Measurements from ENCODE around the gene LDLRAD4.
A peak's percentile ranks its signal among the peaks of the same experiment; 100 is the strongest.
"Not testable (repeated sequence)": the region's sequence is repeated elsewhere in the genome, so short reads cannot be mapped to it uniquely, and the experiment has no call there.

The LDLRAD4 gene

DNA sequence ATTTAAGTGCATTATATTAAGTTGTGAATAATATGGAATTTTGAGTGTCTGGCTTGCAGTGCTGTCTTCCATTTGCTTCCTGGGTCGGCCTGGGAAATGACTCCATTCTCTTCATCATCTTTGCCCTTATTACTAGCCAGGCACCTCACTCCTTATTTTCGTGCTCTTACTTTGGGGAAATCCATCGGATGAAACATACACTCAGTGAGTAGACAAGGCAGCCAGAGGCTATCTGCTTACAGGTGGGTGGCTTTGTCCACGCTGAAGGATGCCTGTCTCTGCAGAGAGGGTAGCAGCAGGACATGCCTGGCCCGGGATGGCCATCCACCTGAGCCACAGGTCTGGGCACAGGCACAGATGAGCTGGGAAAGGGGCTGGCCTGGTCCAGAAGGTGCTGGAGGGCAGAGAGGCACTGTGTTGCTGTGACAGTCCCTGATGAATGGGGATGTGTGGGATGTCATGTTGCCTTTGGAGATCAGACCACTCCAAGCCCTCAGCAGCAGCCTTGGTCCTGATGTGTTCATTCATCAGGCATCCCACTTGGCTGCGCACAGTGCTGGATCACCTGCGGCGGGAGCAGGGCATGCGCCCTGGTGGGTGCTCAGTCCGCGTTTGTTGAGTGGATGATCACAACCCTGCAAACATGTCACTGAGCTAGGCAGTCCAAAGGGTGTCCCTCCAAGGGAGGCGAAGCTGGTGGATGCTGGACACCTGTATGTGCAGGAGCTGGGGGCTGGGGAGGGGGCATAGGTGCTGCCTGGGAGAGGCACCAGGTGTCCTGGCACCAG is 236.0 kb downstream of the LDLRAD4 start:
- peak in 2 of 3 experiments; percentile 14 to 58 for DNase-seq

DNA sequence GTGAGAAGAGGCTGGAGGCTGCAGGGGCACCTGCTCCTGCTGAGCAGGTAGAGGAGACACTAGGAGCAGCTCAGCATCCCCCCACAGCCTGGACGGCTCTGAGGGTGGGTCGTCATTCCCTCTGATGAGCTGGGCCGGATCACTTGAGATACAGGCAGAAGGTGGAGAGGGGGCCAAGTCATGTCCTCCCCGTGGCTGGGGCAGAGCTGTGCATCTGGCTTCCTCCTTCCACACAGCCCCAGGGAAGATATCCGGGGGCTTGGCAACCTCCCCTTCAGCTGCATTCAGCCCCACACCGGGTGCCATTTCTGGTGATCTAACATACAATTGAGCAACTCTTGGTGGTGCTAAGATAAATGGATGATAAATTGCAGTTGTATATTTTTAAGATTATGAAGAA is 236.9 kb downstream of the LDLRAD4 start:
- peak in 1 of 3 experiments; percentile 22 for DNase-seq

DNA sequence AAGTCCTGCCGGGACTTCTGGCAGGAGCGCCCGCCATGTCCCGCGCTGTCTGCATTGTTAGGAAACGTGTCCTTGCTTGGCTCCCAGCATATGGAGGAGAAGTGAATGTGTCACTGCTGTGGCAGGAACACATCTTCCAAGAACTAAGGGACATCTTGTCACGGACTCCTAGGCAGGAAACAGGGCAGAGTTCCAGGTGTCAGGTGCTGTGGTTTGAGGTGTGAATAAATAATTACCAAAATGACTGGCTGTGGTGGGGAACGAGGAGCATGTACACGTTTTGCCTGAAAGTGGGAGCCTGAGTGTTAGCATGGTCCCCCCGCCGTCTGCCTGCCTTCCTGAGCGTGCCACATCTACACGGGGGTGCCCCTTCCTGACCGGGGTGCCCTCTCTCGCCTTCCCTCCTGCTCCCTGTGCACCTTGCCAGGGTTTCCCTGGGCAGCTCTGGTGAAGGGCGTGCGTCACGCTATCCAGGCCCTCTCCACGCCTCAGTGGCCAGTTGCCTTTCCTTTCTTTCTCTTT is 237.5 kb downstream of the LDLRAD4 start:
- DNase-seq: peak in 1 of 3 experiments; percentile 26

DNA sequence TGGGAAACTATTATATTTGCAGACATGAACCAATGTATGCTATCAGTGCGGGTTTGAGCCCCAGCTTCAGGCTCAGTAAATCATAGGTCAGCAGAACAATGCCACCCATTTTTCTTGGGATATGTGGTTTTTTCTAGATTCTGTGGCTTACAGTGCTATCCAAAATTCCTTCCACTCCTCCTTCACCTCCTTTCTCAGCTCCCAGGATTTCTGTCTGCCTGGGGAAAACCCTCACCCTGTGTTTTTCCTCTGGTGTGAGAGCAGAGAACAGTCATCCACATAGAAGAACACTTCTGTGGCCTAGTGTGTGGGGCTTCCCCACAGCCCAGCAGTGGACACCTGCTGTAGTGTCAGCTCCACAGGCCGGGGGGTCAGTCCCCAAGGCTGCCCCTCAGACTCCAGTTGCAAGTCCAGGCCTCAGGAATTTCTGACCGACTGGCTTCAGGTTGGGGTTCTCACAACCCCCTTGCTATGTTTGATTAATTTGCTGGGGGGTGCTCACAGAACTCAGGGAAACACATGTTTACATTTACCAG is 238.2 kb downstream of the LDLRAD4 start:
- no peak for DNase-seq

DNA sequence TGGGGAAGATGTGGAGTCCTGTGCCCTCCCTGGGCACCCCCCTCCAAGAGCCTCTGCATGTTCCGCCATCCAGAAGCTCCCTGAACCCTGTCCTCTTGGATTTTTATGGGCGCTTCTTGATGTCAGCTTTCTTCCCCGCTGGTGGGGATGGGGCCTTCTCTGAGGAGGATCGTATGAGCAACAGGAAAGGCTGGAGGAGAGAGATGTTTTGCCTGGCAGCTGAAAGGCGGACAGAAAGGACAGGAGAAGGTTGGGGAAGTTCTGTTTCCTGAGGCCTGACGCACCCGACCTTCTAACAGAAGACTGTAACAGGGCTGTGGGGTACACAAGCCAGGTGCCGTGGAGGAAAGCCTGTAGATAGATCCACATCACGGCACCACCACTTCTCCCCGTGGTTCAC is 238.8 kb downstream of the LDLRAD4 start:
- no peak for DNase-seq

DNA sequence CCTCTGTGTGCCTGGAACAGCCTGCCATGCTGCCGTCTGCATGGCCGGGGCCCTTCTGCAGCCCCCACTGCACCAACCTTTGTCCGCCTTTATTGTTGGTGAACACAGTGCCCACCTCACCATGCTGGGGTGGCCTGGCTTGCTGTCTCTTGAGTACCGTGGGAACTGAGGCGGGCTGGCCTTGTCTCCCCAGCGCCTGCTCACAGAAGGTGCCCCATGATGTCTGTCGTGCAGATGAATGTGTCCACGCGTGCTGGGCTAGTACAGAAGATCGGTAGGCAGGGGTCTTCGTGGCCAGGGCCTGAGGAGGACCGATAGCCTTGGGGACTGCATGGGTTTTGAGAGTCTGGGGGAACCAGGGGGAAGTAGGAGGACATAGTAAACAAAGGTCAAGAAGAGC is 242.4 kb downstream of the LDLRAD4 start:
- no peak for DNase-seq

DNA sequence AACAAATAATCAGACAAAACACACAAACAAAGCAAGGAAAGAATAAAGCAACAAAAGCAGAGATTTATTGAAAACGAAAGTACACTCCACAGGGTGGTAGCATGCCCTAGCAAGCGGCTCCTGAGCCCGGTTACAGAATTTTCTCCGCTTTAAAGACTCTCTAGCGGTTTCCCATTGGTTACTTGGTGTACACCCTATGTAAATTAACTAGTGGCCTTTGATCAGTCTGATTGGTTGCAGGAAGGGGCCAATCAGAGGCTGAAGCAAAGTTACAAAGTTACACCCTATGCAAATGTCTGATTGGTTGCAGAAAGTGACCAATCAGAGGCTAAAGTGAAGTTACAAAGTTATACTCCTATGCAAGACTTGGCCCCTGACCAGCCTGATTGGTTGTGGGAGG is 242.9 kb downstream of the LDLRAD4 start:
- peak in 1 of 3 experiments; percentile 44 for DNase-seq

DNA sequence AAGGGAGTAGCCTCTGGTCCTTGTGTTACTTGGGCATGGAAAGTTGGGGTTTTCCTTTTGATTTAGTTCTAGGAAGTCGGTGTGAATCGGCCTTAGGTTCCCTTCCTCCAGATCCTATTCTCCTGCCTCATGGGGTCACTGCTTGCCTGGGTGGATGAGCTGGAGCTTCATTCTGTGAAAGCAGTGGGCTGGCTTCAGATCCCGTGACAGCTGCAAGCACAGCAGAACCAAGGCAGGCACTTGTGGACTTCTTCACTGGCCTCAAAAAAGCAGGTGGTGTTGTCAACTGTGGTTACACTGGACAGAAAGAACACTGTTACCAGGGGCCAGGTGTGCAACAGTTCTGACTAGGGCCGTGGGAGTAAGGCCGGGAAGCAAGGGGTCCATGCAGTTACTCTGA is 243.4 kb downstream of the LDLRAD4 start:
- peak in 2 of 3 experiments; percentile 25 to 67 for DNase-seq

DNA sequence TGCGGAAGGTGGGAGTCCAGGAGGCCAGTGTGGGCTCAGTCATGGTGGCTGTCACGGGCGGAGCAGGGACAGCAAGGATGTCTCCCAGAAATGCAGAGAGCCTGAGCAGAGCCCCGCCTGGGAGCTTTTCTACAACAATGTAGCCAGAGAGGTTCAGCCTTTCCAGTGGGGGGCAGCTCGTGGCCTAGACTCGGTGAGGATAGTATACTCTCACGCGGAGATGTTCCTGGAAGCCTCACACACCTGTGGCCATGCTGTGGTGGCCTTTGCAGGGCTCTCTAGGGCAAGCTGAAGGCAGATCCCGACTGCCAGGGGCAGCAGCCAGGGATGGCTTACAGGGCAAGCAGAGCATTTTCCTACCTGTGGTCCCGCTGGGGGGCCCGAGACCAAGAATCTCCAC is 244.1 kb downstream of the LDLRAD4 start:
- DNase-seq: no peak

DNA sequence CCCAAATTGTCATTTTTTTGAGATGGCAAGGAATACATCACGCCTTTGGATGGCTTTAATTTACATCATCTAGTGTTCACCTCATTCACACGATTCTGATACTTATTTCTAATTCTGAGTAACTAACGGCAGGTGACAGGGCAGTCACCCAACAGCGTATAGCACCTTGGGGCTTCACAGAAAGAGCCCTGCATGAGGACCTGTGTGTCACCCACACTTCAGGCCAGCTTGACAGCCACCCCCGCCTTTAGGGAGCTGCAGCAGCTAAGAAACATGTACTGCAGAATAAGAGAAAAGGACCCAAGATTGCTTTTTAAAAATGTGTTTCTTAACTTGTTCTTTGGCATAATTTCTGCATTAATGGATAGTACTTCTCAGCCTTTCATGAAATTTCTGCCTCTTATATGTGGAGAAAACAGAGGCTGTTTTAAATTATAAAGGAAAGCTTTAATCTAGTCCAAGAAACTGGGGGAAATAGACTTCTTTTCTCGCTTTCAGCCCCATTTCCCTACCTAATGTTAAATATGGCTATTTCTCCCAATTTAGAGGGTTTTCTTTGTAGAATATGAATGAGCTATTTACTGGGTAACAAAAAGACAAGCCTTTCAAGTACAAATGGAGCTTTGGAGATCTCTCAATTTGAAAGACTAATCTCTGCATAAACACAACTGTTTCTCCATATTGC is 245.1 kb downstream of the LDLRAD4 start:
- no peak for DNase-seq

DNA sequence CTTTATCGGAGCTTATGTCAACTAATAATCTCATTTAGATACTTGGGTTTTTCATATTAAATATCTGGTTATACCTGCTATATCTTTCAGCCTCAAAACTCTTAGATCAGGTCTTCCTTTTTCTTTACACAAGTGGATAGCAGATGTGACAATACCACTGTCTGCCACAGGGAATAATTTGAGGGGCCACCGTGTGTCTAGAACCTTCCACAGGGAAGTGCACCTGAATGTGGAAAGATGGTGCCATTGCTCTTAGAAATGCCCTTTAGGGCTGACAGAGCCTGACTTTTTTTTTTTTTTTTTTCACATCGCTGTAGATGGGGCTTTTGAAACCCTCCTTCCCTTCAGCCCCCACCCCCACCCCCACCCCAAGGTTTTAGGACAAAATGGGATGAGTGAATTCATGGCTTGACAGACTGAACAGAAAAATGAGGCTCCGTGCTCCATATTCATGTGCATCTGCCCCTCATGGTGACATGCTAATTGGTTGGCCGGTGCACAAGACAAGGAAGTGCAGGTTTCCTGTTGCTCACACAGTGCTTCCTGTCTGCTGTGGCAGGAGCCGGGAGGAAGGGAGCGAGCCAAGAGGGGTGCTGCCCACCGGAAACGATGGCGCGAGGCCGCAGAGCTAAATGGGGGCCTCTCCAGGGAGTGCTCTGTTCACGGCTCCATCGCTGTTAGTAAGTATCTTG is 246.0 kb downstream of the LDLRAD4 start:
- no peak for DNase-seq

DNA sequence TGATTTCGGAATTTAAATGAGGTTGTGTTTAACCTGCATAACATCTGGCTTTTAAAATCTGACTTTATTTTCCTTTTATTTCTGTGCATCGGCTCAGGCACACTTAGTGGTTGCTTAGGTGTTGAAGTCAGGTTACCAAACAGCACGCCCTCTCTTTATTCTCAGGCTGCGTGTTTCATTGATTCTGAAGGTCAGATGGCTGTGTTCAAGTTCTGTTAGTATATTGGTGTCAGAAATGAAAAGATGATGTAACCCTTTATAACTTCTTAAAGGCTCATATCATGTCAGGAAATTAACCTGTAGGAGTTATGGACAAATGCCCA is 246.5 kb downstream of the LDLRAD4 start:
- DNase-seq: no peak

DNA sequence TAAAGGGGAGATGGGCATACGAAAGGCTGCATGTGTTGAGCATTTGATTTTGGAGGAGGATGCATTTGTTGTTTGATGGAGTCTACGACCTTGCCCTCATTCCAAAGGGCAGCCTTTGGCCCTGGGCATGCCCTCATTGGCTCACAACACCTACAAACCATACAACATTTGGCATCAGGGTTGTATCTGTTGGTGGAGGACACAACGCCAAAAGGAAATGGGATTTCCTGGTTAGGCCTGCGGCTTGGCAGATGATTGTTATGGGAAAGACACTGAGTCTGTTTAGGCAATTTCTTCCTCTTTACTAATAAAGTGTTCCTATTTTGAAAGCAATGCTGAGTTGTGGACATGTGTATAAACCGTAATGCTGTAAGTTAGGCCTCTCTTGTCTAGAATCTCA is 246.9 kb downstream of the LDLRAD4 start:
- no peak for DNase-seq

DNA sequence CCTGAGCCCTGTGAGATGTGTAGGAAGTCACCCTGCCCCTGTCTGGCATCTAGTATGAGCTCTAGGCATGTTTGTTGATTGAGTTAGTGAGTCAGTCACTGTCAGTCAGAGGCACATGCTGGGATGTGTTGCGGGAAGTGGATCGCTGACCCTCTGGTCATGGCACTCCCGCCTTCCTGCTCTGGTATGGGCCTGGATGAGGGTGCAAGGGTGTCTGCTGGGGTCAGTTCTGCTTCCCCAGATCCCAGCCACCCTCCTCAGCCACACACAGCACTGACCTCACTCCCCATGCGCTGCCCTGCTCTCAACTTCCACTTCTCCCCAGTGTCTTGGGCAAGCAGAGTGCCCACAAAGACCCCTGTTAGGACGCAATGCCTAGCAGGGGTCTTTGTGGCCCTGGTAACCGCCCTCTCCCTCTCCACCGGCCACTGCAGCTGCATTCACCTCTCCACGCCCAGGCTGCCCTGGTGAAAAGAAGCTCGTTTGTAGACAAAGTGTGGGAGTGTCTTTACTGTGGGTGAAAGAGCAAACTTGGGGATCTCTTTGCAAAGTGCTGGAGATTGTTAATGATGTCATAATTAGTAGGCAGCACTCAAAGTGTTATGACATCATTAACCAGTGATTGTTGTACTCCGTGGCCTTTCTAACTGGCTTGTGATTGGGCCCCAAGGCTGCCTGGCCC is 252.1 kb downstream of the LDLRAD4 start:
- no peak for DNase-seq

DNA sequence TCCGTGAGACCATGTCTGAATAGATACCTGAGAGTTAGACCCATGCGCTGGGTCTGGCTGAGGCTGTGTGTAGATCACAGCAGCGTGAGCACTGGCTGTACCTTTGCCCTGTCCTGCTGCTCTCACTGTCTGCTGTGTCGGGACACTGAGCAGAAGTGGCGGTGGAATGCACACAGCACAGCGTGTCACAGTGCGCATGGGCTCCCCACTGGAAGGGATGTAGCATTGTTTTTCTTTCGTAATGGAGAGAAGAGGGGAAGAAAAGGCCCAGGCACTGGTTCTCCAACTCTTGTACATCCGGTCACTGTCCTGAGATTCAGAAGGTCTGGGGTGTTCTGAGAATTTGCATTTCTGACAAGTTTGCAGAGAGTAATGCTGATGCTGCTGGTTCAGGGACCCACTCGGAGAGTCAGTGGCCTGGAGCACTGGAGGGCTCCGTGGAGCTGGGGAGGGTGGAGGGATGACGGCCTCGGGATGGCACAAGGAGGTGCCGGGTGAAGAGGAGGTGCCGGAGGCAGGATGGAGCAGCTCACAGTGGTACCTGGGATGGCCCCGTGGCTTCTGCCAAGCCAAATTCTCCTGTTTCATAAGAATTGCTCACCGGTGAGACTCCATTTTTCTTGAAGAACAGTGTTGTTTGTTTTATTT is 252.8 kb downstream of the LDLRAD4 start:
- no peak for DNase-seq

DNA sequence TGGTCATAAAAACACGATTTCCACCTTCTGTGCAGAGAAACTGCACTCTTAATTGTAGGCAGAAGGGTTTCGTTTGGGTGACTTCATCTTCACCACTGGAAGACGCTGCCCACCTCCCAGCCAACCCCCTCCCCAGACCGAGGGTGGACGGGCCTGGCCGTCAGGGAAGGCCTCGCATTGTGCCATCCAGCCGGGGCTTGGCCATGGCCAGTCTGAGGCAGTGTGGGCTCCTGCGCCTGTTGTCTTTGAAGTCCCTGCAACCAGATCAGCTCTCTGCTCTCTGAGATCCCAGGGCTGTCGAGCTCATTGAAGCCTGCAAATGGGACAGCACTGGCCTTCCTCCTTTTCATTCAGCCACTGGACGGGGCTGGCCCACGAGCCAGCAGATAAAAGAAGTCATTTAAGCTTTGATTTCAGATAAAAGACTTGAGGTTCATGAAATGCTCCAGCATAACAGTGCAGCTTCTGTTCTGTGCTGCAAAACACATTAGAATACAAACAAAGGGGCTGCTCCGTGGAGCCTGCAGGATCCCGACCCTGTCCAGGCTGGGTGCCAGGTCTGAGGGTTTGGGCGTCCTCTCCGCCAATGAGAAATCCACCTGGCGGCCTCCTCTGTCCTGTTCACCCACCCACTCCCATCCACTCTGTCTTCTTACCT is 253.5 kb downstream of the LDLRAD4 start:
- peak in 2 of 3 experiments; percentile 11 to 37 for DNase-seq

DNA sequence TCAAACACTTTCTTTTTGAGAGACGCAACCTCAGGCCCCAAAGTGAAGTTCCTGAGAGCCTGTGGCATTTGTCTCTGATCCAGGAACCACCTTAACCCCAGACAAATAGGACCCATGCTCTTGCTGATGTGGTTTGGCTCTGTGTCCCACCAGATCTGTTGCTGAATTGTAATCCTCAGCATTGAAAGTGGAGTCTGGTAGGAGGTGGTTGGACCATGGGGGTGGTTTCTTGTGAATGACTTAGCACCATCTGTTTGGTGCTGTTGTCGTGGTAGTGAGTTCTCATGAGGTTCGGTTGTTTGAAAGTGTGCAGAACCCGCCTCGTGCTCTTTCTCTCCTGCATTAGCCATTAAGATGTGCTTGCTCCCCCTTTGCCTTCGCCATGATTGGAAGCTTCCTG is 255.2 kb downstream of the LDLRAD4 start:
- DNase-seq: no peak

DNA sequence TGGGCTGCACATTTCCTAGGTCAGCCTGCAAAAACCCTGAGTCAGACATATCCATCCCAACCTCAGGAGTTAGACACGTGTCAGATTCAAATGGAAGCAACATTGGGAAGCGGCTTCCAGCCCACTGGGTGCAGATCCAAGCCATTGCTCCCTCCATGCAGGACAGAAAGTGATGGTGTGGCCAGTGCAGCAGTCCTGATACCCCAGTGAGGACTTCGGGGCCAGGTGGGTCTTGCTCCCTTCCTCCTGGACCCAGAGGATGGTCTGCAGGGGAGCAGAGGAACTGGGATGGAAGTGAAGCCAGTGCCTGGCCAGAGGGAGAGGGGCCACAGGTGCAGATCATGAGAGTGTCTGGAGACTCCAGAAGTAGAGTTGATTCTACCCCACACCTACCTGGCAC is 255.8 kb downstream of the LDLRAD4 start:
- no peak for DNase-seq

DNA sequence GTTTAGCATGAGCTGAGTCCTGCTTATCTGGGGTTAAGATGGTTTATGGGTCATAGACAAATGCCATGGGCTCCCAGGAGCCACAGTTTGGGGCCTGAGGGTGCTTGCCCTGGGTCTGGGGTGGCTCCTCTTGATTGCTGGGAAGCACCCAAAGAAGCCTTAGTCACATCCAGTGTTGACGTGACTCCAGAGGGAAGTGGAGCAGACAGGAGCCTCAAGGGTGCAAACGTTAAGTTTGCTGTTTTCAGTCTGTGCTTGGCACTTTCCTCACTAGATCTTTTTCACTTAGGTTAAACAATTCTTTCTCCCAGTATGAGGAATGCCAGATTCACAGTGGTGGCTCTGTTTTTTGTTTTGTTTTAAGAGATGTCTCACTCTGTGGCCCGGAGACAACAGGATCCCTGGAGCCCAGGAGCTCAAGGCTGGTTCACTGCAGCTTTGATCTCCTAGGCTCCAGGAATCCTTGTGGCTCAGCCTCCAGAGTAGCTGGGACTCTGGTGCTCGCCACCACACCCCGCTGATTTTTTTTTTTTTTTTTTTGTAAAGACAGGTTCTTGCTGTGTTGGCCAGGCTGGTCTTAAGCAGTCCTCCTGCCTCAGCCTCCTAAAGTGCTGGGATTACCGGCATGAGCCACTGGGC is 256.5 kb downstream of the LDLRAD4 start:
- no peak for DNase-seq

DNA sequence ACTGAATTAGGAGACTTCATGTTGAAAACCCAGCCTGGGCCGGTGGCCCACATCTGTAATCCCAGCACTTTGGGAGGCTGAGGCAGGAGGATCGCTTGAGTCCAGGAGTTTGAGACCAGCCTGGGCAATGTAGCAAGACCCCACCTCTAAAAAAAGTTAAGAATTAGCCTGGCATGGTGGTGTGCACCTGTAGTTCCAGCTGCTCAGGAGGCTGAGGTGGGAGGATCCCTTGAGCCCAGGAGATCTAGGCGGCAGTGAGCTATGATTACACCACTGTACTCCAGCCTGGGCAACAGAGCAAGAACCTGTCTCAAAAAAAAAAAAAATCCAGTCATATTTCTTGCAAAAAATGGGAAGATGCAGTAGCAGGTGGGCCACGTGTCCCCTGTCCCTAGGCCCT is 257.8 kb downstream of the LDLRAD4 start:
- DNase-seq: not testable (repeated sequence)

DNA sequence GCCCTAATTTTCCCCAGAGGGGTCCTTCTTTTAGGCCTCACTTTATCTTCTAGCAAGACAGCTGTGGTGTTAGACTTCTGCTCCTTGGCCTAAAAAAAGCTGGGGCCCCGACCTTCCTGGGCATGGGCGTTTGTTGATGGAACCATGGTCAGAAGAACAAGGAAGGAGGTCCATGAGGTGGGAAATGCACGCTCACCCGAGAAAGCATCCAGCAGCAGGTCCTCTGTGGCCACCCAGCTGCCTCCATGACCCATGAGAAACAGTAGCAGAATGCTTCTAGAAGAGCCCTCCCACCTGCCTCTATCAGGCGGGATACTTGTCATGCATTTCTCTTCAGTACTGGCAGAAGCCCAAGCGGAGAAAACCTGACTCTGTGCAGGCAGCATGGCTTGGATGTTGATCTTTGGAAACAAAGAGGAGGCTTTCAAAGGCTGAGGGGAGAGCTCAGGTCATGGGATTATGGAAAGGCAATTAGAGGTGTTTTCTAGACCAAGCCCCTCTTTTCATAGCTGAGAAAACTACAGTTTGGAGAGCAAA is 258.7 kb downstream of the LDLRAD4 start:
- peak in 1 of 3 experiments; percentile 17 for DNase-seq

Measured in NCI-H1417 (cell line).